ENCODE measurements around the gene TRIP13. TPM values are rescaled to one million over a fixed set of nuclear protein-coding genes. Genes with fewer than 3 reads are reported as not detected.

Gene TRIP13
- total and polyA plus RNA-seq, 2 of the 13 experiments (the other 11 are each of a cell fraction or from before 2014, with no cell fraction given): 13.5 to 33.0 TPM

DNA sequence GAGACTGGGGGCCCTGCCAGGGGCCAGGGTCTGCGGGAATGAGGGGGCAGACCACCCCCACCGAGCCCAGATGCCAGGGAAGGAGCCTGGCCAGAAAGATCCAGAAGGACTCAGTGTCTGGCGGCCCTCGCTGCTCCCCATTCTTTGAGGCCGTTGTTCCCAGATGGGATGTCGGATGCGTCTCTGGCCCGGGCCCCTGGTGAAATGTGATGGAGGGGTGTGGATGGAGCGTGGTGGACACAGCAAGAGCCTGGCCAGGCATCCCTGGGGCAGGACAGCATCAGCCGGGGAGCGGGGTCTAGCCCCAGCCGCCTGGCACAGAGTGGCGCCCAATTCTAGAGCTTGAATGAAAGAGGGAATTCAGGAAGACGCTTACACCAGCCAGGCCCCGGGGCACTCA, 69.7 kb downstream of the TRIP13 start:
- in situ Hi-C loops (cut with HindIII; ENCODE audit: extremely low pct_ligation_motif_present, low pct_unique_long_range_greater_than_20kb): no loop called here
- WGBS (ENCODE audit: low lambda C conversion rate): 32% methylated on average over 5 of the region's 15 CpGs
- no TSS peak for BruUV-seq (replicated peaks)

DNA sequence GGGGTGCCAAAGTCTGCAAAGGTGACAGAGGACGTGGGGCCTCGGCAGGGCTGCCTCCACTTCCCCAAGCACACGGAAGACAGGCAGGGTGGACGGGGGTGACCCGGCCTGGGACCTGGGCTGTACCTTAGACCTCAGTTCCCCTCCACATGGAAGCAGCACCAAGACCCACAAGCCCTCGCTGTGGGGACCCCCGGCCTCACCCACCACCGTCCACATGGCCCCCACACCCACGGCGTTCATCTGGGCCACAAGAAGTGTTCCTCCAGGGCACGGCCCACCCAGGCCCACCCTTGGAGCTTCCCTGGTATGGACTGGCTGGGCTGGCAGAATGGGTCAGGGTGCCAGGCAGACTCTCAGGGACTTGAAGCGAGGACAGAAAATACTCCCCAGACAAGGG, 70.1 kb downstream of the TRIP13 start:
- Histone ChIP-seq H3K36me3 (replicated peaks in 1 of 2; ENCODE audit: control insufficient read depth in 1 of 2, insufficient read depth in 2 of 2, low read length in 2 of 2) (no peaks in the 10 kb centered on the region), H3K79me2 (ENCODE audit: insufficient read depth, low read length) (no peaks in the 10 kb centered on the region), H2AFZ (ENCODE audit: low read length) (no peak overlapping the region), H3K4me2 (ENCODE audit: low read depth, low read length) (no peak overlapping the region), H3K4me1 (ENCODE audit: insufficient read depth, low read length) (peaks cover 17% of the 10 kb centered on the region), H3K27me3 (ENCODE audit: control insufficient read depth in 1 of 2, insufficient read depth in 2 of 2, low read length in 2 of 2) (peaks cover 8 to 71% of the 10 kb centered on the region in 2 experiments; a peak in 4 of 5 replicates), H3K9ac (ENCODE audit: insufficient read depth, low read depth, low read length) (no peak overlapping the region), H3K4me3 (replicated peaks in 1 of 3; ENCODE audit: insufficient read depth in 1 of 3, low read depth in 2 of 3, low read length in 3 of 3) (no peak overlapping the region), H4K20me1 (ENCODE audit: insufficient read depth, low read length) (no peaks in the 10 kb centered on the region), H3K9me3 (ENCODE audit: low read length) (no peaks in the 10 kb centered on the region), H3K27ac (ENCODE audit: extremely low read length, insufficient read depth, low read length) (no peak overlapping the region)
- ATAC-seq (no peak), FAIRE-seq (no peak), DNase-seq (ENCODE audit: low spot score) (no peak)
- WGBS (ENCODE audit: low lambda C conversion rate): 71% methylated on average over 1 of the region's 12 CpGs
- in situ Hi-C loops (cut with HindIII; ENCODE audit: extremely low pct_ligation_motif_present, low pct_unique_long_range_greater_than_20kb): no loop called here
- TF ChIP-seq ZNF496 (CRISPR knock-in tag; IDR thresholded peaks at IDR 0.05; ENCODE audit: insufficient replicate concordance) (no peak), TBL1XR1 (IDR thresholded peaks at IDR 0.05; ENCODE audit: borderline replicate concordance, low read length, partially characterized antibody) (no peak), MAFK (conservative IDR thresholded peaks at IDR 0.05 in 1 of 2, IDR thresholded peaks at IDR 0.05 in 1 of 2; ENCODE audit: low read length in 2 of 2) (no peak)
- TF ChIP-seq, protein P1, sequence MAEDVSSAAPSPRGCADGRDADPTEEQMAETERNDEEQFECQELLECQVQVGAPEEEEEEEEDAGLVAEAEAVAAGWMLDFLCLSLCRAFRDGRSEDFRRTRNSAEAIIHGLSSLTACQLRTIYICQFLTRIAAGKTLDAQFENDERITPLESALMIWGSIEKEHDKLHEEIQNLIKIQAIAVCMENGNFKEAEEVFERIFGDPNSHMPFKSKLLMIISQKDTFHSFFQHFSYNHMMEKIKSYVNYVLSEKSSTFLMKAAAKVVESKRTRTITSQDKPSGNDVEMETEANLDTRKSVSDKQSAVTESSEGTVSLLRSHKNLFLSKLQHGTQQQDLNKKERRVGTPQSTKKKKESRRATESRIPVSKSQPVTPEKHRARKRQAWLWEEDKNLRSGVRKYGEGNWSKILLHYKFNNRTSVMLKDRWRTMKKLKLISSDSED (CRISPR knock-in tag; IDR thresholded peaks at IDR 0.05): no peak
- no TSS peak for BruUV-seq (replicated peaks)
- ChIA-PET CTCF (ENCODE audit: low intra/inter-chr PET ratio, low total read pairs) (no interaction called here), POLR2A (no interaction called here)
- intact Hi-C loops (cut with micrococcal nuclease; ENCODE audit: unreplicated experiment): no loop called here

More for the DNA sequence above, 69.7 kb downstream of the TRIP13 start:
- no peak for DNase-seq (ENCODE audit: low spot score)
- CTCF ChIA-PET (ENCODE audit: low intra/inter-chr PET ratio, low total read pairs): no interaction called here
- Histone ChIP-seq H3K4me1 (ENCODE audit: insufficient read depth, low read length) (peaks cover 21% of the 10 kb centered on the region), H3K27ac (ENCODE audit: extremely low read length, insufficient read depth, low read length) (no peak overlapping the region), H3K79me2 (ENCODE audit: insufficient read depth, low read length) (no peaks in the 10 kb centered on the region), H3K4me3 (replicated peaks in 1 of 3; ENCODE audit: insufficient read depth in 1 of 3, low read depth in 2 of 3, low read length in 3 of 3) (no peak overlapping the region), H3K9ac (ENCODE audit: insufficient read depth, low read depth, low read length) (no peak overlapping the region), H3K27me3 (ENCODE audit: control insufficient read depth in 1 of 2, insufficient read depth in 2 of 2, low read length in 2 of 2) (peaks cover 7 to 71% of the 10 kb centered on the region in 2 experiments; a peak in 4 of 5 replicates), H3K36me3 (replicated peaks in 1 of 2; ENCODE audit: control insufficient read depth in 1 of 2, insufficient read depth in 2 of 2, low read length in 2 of 2) (no peaks in the 10 kb centered on the region), H3K9me3 (ENCODE audit: low read length) (no peaks in the 10 kb centered on the region), H3K4me2 (ENCODE audit: low read depth, low read length) (no peak overlapping the region), H2AFZ (ENCODE audit: low read length) (no peak overlapping the region), H4K20me1 (ENCODE audit: insufficient read depth, low read length) (no peaks in the 10 kb centered on the region)
- intact Hi-C loops (cut with micrococcal nuclease; ENCODE audit: unreplicated experiment): no loop called here
- no peak for ATAC-seq
- POLR2A ChIA-PET: no interaction called here
- no peak for FAIRE-seq
- no peak for TF ChIP-seq IRF1 (CRISPR knock-in tag; IDR thresholded peaks at IDR 0.05; ENCODE audit: low read depth)
- TF ChIP-seq ZFP36 (IDR thresholded peaks at IDR 0.05; ENCODE audit: borderline replicate concordance, low read depth, low read length, partially characterized antibody): no peak

Measured in HepG2 (cell line).